ENCODE measurements around the gene CCNF.

GRCh38 chr16:2485811-2486507 lies 56.7 kb downstream of the CCNF start:
- no peak for TF ChIP-seq SMC3 (IDR thresholded peaks at IDR 0.05; ENCODE audit: low read depth, low read length)
- TF ChIP-seq CTCF (conservative IDR thresholded peaks at IDR 0.05; ENCODE audit: low read depth, low read length), result no peak
- TF ChIP-seq POLR2A (IDR thresholded peaks at IDR 0.05; ENCODE audit: low read depth, low read length), result no peak
- no peak for TF ChIP-seq BHLHE40 (IDR thresholded peaks at IDR 0.05; ENCODE audit: low read depth, low read length)
- no peak for TF ChIP-seq CEBPB (IDR thresholded peaks at IDR 0.05; ENCODE audit: low read depth, low read length)
- no peak for TF ChIP-seq RFX5 (IDR thresholded peaks at IDR 0.05; ENCODE audit: low read depth, low read length)
- no peak for TF ChIP-seq ELK1 (IDR thresholded peaks at IDR 0.05; ENCODE audit: borderline replicate concordance, low read depth, low read length)
- TF ChIP-seq RAD21 (IDR thresholded peaks at IDR 0.05; ENCODE audit: low read length), result no peak
- no peak for TF ChIP-seq USF2 (IDR thresholded peaks at IDR 0.05; ENCODE audit: low read depth, low read length)
- TF ChIP-seq MAFK (IDR thresholded peaks at IDR 0.05; ENCODE audit: low read depth, low read length), result no peak
- no peak for TF ChIP-seq NFE2L2 (IDR thresholded peaks at IDR 0.05; ENCODE audit: low read depth, low read length)
- TF ChIP-seq FOS (IDR thresholded peaks at IDR 0.05; ENCODE audit: low read depth, low read length), result no peak
- no peak for TF ChIP-seq MAZ (IDR thresholded peaks at IDR 0.05; ENCODE audit: borderline replicate concordance, low read depth, low read length)

All from IMR-90 (cell line).